GM21515 (cell line): ENCODE measurements around the gene NDOR1.
"Not testable (repeated sequence)": the region's sequence is repeated elsewhere in the genome, so short reads cannot be mapped to it uniquely, and the experiment has no call there.

Source experiments
- ATAC-seq: cut with Tn5 transposase; IDR thresholded peaks from one replicate; pipeline ENCODE4 v1.9.1; 2021; ENCODE audit not compliant: unreplicated experiment

Gene NDOR1

DNA sequence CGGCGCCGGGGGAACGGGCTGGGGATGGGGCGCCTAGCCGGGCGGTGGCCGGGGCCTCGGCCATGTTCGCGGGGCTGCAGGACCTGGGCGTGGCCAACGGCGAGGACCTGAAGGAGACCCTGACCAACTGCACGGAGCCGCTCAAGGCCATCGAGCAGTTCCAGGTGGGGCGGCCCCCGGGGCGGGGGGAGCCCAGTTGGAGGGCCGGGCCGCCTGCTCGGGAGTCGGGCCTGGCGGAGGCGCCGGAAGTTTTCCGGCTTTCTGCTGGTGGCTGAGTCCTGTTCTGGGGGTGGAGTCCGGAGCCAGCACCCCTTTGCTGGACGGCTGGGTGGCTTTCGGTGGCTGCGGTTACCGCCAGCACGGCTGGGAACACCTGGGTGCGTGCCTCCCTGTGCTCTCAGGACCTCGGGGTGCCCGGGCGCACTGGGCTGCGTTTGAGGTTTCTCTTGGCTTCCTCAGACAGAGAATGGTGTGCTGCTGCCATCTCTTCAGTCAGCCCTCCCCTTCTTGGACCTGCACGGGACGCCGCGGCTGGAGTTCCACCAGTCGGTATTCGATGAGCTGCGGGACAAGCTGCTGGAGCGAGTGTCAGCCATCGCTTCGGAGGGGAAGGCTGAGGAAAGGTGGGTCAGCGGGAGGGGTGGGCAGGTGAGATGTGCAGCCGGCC lies 50.1 kb downstream of the NDOR1 start:
- peak; percentile 15 for ATAC-seq

DNA sequence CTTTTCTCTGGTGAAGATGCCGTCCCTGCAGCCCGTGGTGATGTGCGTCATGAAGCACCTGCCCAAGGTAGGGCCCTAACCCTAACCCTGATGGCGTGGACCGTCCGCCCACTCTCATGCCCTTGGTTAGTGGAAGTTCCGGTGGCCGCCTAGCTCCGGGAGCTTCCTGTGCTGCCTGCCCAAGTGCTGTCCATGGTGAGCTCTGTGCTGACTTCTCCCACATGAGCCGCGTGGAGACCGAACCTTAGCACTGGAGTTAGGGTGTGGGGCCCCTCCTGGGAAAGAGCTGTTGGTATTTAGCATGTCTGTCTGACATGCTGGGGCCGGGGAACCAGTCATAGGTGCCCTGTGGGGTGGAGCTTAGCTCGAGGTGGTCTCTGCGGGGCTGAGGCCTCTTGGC lies 50.9 kb downstream of the NDOR1 start:
- no peak for ATAC-seq

GRCh38 chr9:137256856-137257255 lies 51.4 kb downstream of the NDOR1 start:
- no peak for ATAC-seq

GRCh38 chr9:137262173-137262908 lies 56.8 kb downstream of the NDOR1 start:
- ATAC-seq, result not testable (repeated sequence)

DNA sequence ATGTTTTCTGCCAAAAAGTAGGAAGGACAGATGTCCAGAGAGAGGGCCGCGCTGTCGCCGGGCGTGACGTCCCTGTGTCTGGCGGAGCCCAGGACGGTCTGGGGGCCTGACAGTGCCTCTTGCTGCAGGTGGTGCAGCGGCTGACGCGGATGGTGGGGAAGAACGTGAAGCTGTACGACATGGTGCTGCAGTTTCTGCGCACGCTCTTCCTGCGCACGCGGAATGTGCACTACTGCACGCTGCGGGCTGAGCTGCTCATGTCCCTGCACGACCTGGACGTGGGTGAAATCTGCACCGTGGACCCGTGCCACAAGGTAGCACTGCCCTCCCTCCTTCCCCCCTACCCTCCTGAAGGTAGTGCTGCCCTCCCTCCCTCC lies 57.4 kb downstream of the NDOR1 start:
- no peak for ATAC-seq

- ATAC-seq, result no peak
These were observed 58.0 kb downstream of the NDOR1 start for GRCh38 chr9:137263506-137263905.

GRCh38 chr9:137264067-137264466 lies 58.6 kb downstream of the NDOR1 start:
- ATAC-seq, result no peak

DNA sequence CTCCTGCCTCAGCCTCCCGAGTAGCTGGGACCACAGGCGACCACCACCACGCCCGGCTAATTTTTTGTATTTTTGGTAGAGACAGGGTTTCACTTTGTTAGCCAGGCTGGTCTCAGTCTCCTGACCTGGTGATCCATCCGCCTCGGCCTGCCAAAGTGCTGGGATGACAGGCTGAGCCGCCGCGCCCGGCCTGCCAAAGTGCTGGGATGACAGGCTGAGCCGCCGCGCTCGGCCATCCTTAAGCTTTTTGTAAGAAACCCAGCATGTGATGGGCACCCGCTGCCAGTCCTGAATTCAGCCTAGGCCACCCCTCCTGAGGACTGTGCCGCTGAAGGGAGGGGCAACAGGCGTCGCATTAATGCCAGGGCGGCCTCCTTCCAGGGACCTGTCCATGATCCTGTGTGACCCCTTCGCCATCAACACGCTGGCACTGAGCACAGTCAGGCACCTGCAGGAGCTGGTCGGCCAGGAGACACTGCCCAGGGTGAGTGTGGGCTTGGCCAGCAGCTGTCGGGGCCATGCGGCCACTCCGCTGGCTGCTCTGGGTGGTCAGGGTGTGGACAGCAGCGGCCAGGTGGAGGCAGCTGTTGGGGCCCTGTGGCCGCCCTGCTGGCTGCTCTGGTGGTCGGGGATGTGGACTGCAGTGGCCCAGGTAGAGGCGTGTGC lies 60.1 kb downstream of the NDOR1 start:
- no peak for ATAC-seq

DNA sequence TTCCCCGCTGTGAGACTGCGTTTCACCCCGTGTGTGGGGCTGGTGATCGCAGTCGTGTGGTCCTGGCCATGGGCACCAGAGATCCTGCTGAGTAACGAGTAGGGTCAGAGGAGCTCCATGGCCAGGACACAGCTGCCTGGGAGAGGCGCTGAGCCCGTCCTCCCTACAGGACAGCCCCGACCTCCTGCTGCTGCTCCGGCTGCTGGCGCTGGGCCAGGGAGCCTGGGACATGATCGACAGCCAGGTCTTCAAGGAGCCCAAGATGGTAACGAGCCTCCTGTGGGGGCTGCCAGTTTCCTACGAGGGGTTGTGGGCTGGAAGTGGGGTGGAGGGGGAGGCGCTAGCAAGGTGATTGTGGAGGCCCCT lies 60.6 kb downstream of the NDOR1 start:
- ATAC-seq, result no peak
